ENCODE results near the gene KLF15.

KLF15 gene

DNA sequence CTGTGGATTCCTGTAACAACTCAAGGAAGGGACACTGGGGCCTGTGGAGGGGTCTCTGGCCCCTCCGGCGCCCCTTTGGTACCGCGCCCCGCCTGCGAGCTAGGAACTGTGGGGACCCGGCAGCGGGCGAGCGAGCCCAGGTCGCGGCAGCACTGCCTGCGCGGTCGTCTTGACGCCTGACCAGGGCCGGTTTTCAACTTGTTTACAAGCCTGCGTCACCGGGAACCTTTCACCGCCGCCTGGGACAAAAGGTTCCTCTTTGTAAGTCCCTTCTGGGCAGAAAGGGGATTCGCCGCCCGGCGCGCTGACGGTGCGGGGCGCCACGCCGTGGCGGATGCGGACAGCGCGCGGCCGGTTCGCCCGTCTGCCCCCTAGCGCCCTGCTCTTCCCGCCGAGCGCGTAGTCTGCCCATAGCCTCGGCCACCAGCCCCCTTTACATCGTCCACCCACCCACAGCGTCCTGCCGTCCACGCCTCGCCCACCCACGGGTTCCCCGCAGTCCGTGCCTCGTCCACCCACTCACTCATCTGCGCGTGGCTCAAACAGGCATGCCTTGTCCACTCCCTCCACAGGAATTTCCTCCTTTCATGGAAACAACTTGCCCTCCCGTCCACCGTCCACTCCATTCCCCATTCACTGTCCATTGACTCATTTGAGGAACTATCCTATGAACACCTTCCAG lies 32.0 kb upstream of the KLF15 start:
- no peak for FAIRE-seq

DNA sequence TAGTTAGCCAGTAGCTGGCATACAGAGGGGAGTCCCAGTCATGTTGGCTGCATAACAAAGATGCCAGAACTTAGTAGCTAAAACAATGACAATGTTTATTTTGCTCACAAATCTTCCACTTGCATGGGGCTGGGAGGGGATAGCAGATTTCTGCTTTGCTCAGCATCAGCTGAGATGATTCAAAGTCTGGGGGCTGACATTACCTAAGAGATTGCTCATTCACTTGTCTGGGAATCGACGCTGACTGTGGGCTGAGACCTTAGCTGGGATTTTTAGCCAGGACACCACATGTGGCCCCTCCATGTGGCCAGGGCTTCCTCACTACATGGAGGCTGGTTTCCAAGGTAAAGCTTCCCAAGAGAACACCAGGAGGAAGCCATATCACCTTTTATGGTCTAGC lies 24.8 kb upstream of the KLF15 start:
- no peak for FAIRE-seq

GRCh38 chr3:126380011-126380768 lies 23.0 kb upstream of the KLF15 start:
- no peak for FAIRE-seq

DNA sequence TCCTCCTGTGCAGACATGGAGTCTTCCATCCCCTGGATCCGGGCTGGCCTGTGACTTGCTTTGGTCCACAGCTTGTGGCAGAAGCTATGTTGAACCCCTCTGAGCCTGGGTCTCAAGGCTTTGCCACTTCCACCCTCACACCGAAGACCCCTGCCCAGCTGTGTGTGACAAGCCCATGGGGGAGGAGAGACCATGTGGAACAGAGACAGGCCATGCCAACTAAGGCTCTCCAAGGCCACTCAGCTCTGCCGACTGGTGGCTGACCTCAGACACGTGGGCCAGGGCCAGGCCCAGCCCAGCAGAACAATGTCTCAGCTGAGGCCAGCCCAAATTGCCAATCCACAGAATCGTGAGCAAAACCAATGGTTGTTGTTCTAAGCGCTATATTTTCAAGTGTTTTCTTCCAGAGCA lies 21.1 kb upstream of the KLF15 start:
- no peak for FAIRE-seq

- no peak for FAIRE-seq
Observed at GRCh38 chr3:126377211-126377610, 20.0 kb upstream of the KLF15 start.

- no peak for FAIRE-seq
Observed at GRCh38 chr3:126376444-126376843, 19.2 kb upstream of the KLF15 start.

GRCh38 chr3:126375835-126376331 lies 18.7 kb upstream of the KLF15 start:
- FAIRE-seq: no peak

GRCh38 chr3:126373682-126374601 lies 16.7 kb upstream of the KLF15 start:
- FAIRE-seq: no peak

DNA sequence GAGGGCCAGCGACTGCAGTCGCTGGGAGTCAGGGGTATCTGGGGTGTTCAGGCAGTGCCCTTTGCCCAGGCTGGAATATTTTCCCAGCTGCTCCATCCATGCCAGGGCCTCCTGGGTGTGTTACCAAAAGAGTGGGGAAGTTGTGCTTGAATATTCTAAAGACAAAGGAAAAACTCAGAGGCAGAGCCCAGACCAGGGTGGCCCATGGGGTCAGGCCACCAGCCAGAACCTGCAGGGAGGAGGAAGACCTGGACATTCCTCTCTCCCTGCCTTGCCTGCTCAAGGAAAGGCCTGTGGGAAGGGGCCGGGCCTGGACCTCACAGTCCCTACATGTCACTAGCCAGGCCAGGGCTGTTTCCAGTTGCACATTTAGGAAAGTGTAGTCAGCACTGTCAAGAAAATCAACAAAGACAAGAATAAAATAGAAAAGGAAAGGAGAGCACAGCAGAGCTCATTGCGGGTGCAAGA lies 16.0 kb upstream of the KLF15 start:
- no peak for FAIRE-seq

GRCh38 chr3:126372413-126373145 lies 15.4 kb upstream of the KLF15 start:
- FAIRE-seq: no peak

GRCh38 chr3:126371096-126371705 lies 14.0 kb upstream of the KLF15 start:
- FAIRE-seq: no peak

- no peak for FAIRE-seq
Observed at GRCh38 chr3:126370606-126371005, 13.4 kb upstream of the KLF15 start.

GRCh38 chr3:126370055-126370454 lies 12.8 kb upstream of the KLF15 start:
- no peak for FAIRE-seq

- no peak for FAIRE-seq
Observed at GRCh38 chr3:126369490-126369889, 12.3 kb upstream of the KLF15 start.

DNA sequence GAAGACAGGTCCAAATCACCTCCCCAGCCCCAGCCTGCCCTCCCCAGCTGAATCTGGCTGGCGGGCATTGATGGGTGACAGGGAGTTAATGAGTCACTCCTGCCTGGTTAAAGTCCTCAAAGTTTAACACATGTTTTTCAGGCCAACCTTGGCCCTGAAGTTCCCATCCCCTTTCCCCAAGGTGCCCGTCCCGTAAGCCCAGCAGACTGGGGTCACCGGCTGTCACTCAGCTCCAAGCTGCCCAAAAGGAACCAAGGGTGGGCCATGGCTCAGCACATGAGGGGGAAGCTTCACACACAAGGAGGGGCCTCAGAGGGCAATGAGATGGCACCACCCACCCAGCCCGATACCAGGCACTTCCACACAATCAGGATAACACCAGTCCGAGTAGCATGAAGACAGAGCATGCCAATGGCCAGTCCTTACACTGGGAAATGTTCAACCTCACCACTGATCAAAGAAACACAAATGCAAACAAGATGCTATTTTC lies 10.2 kb upstream of the KLF15 start:
- FAIRE-seq: no peak

DNA sequence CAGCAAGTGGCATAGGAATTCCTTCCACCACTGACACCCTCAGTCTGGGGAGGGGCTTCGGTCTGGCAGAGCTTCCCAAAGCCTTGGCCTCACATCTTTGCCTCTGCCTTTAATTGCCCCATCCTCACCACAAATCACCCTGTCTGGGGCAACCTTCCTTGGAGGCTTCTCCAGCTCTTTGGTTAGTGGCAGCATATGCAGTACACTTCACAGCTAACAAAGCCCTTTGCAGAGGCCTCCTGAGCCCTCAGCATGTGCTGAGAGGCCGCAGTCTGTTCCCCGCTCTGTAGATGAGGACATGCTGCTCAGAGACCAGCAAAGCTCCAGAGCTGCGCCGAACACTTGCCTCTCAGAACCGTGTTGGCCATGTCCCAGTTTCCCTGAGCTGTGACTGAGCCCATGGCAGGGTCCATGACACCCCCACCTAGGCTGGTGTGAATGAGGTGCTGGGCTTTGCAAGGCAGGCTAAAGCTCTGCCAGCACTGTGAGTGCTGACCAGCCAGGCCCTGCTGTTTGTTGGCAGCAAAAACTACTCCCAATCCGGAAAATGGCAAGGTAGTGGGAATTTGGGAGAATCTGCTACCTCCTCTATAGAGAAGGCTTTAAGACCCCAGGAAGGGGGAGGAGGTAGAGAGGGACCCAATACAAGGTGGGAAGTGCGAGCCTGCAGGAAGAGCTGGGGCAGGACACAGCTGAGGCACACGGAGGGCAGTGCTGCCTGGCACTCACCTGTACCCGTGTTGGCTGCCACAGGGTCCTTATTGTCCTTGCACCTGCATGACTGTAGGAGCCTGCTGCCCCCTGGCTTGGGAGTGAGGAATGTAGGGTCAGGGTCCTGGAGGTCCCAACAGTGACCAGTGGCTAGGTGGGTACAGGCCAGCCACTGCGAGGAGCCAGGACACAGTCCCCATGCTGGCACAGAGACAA lies 8.4 kb upstream of the KLF15 start:
- no peak for FAIRE-seq

- no peak for FAIRE-seq
Observed at GRCh38 chr3:126364731-126365301, 7.6 kb upstream of the KLF15 start.

DNA sequence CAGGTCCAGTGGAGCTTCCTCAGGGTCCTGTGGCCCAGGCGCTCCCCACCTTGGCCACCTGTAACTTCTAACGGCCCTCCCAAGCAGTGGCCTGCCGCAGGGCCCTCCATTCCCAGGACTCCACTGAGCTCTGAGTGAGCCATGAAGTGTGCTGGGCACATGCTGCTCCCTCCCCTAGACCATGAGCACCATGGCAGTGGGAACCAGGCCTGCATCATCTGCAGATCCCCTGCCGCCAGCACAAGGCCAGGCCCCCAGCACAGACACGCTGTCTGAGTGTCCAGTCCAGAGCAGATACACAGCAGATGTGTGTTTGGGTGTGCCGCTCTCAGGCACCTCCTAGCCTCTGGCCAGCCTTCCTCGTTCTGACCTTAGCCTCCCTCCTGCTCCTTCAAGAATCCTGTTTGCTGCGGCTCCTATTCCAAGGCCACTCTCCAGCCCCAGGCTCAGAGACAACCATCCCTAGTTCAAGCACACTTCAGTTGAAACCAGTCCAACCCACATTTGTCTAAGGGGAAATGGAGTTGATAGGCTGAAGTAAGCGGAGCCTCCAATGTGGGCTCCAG lies 7.0 kb upstream of the KLF15 start:
- FAIRE-seq: no peak

- no peak for FAIRE-seq
Observed at GRCh38 chr3:126361211-126361610, 4.0 kb upstream of the KLF15 start.

DNA sequence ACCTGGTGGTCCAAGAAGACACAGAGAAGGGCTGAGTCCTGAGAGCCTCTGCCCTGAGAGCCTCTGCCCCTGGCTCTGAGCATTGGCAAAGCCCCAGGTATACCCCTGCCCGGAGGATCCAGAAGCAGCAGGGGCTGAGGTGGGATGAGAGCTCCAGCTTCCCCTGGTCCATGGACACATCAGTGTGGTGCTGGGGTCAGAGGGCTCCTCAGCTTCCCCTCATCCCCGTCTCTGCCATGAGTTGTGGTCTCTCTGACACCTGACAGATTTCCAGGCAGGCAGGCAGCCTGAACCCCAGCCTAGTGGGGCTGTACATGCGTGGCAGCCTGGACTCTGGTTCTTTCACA lies 3.5 kb upstream of the KLF15 start:
- no peak for FAIRE-seq
